Measurements from ENCODE around the gene MST1R.

- no peak for TF ChIP-seq YY1 (IDR thresholded peaks at IDR 0.05; ENCODE audit: insufficient read depth, insufficient read length)
- TF ChIP-seq ZNF274 (IDR thresholded peaks at IDR 0.05; ENCODE audit: low read depth, low read length): no peak
- no peak for TF ChIP-seq SUZ12 (IDR thresholded peaks at IDR 0.05; ENCODE audit: extremely low read depth, insufficient read depth, insufficient read length)
Measured at GRCh38 chr3:49910409-49911123, 6.9 kb upstream of the MST1R start.
